SK-N-SH treated with all-trans-retinoic acid at 6 μM for 48 hours (cell line): ENCODE measurements around the gene PCSK1.
"Not testable (repeated sequence)": the region's sequence is repeated elsewhere in the genome, so short reads cannot be mapped to it uniquely, and the experiment has no call there.

Experiments used
- ATAC-seq: fragments of 200-7000 bp; cut with Tn5 transposase; 3 replicates; pipeline ENCODE4 v1.9.1; 2020; ENCODE audit warnings: mild to moderate bottlenecking, moderate library complexity
- BACH2 ChIP-seq: fragments of 250-450 bp; sonication (Bioruptor Pico); IDR thresholded peaks from 2 replicates; pipeline ENCODE4 v1.9.0; 2021; ENCODE audit warnings: mild to moderate bottlenecking, borderline replicate concordance
- CREB5 ChIP-seq: fragments of 250-450 bp; sonication (Bioruptor Pico); IDR thresholded peaks from 2 replicates; pipeline ENCODE4 v1.5.1; 2020; ENCODE audit warnings: low read depth, mild to moderate bottlenecking, moderate library complexity
- CSDC2 ChIP-seq: fragments of 250-450 bp; sonication (Bioruptor Pico); IDR thresholded peaks from 2 replicates; pipeline ENCODE4 v1.5.0; 2020; ENCODE audit warnings: mild to moderate bottlenecking, moderate library complexity
- CSRNP3 ChIP-seq: fragments of 250-450 bp; sonication (Bioruptor Pico); IDR thresholded peaks from 2 replicates; pipeline ENCODE4 v1.5.1; 2021; ENCODE audit warnings: mild to moderate bottlenecking, moderate library complexity
- ESRRG ChIP-seq: fragments of 250-450 bp; sonication (Bioruptor Pico); IDR thresholded peaks from 2 replicates; pipeline ENCODE4 v1.6.1; 2021; ENCODE audit warnings: mild to moderate bottlenecking
- GLIS3 ChIP-seq: fragments of 250-450 bp; sonication (Bioruptor Pico); IDR thresholded peaks from 2 replicates; pipeline ENCODE4 v1.5.0; 2020; ENCODE audit warnings: mild to moderate bottlenecking, moderate library complexity
- ISL1 ChIP-seq: fragments of 250-450 bp; sonication (Bioruptor Pico); IDR thresholded peaks from 2 replicates; pipeline ENCODE4 v2.1.2; 2022; ENCODE audit warnings: mild to moderate bottlenecking, moderate library complexity
- OSR1 ChIP-seq: fragments of 250-450 bp; sonication (Bioruptor Pico); IDR thresholded peaks from 2 replicates; pipeline ENCODE4 v1.8.0; 2022; ENCODE audit warnings: moderate library complexity, mild to moderate bottlenecking, inconsistent platforms
- PATZ1 ChIP-seq: fragments of 250-450 bp; sonication (Bioruptor Pico); IDR thresholded peaks from 2 replicates; pipeline ENCODE4 v1.8.0; 2020; ENCODE audit warnings: mild to moderate bottlenecking, moderate library complexity, borderline replicate concordance
- POU6F1 ChIP-seq: fragments of 250-450 bp; sonication (Bioruptor Pico); IDR thresholded peaks from 2 replicates; pipeline ENCODE4 v1.8.0; 2021; ENCODE audit warnings: low read depth, mild to moderate bottlenecking, moderate library complexity, borderline replicate concordance
- PPARA ChIP-seq: fragments of 250-450 bp; sonication (Bioruptor Pico); IDR thresholded peaks from 2 replicates; pipeline ENCODE4 v1.5.0; 2020; ENCODE audit warnings: mild to moderate bottlenecking, borderline replicate concordance
- RARB ChIP-seq: fragments of 250-450 bp; sonication (Bioruptor Pico); IDR thresholded peaks from 2 replicates; pipeline ENCODE4 v1.8.0; 2021; ENCODE audit warnings: mild to moderate bottlenecking, moderate library complexity
- SNAI2 ChIP-seq: fragments of 250-450 bp; sonication (Bioruptor Pico); IDR thresholded peaks from 2 replicates; pipeline ENCODE4 v1.5.0; 2020; ENCODE audit warnings: mild to moderate bottlenecking, moderate library complexity
- TCF4 ChIP-seq: fragments of 250-450 bp; sonication (Bioruptor Pico); IDR thresholded peaks from 2 replicates; pipeline ENCODE4 v1.8.0; 2021; ENCODE audit warnings: mild to moderate bottlenecking, moderate library complexity, borderline replicate concordance
- TOX ChIP-seq: fragments of 250-450 bp; sonication (Bioruptor Pico); IDR thresholded peaks from 2 replicates; pipeline ENCODE4 v1.8.0; 2021; ENCODE audit warnings: mild to moderate bottlenecking, moderate library complexity, borderline replicate concordance
- ZC3H10 ChIP-seq: fragments of 250-450 bp; sonication (Bioruptor Pico); IDR thresholded peaks from 2 replicates; pipeline ENCODE4 v1.5.1; 2021; ENCODE audit warnings: mild to moderate bottlenecking, moderate library complexity
- ZFP3 ChIP-seq: fragments of 250-450 bp; sonication (Bioruptor Pico); IDR thresholded peaks from 2 replicates; pipeline ENCODE4 v1.5.0; 2020; ENCODE audit warnings: mild to moderate bottlenecking, moderate library complexity
- ZFP30 ChIP-seq: fragments of 450-650 bp; formaldehyde crosslinking; IDR thresholded peaks from 2 replicates; pipeline ENCODE4 v1.5.0; 2022; ENCODE audit warnings: mild to moderate bottlenecking, moderate library complexity
- ZNF565 ChIP-seq: fragments of 450-650 bp; formaldehyde crosslinking; conservative IDR thresholded peaks from 2 replicates; pipeline ENCODE4 v1.5.0; 2020; ENCODE audit warnings: low read depth, mild to moderate bottlenecking, moderate library complexity
- ZNF70 ChIP-seq: fragments of 450-650 bp; formaldehyde crosslinking; IDR thresholded peaks from 2 replicates; pipeline ENCODE4 v1.5.0; 2020; ENCODE audit warnings: mild to moderate bottlenecking, moderate library complexity
- ZNF8 ChIP-seq: fragments of 450-650 bp; formaldehyde crosslinking; IDR thresholded peaks from 2 replicates; pipeline ENCODE4 v1.5.0; 2020; ENCODE audit warnings: mild to moderate bottlenecking, moderate library complexity

The PCSK1 gene

GRCh38 chr5:96374653-96375052 lies 58.4 kb downstream of the PCSK1 start:
- no peak for ATAC-seq
- TF ChIP-seq PPARA (CRISPR knock-in tag): no peak
- no peak for TF ChIP-seq SNAI2 (CRISPR knock-in tag)

- no peak for ATAC-seq
- no peak for TF ChIP-seq ESRRG
- no peak for TF ChIP-seq RARB
- no peak for TF ChIP-seq POU6F1 (CRISPR knock-in tag)
- no peak for TF ChIP-seq ISL1 (CRISPR knock-in tag)
- TF ChIP-seq TOX (CRISPR knock-in tag): no peak
- no peak for TF ChIP-seq PPARA (CRISPR knock-in tag)
- TF ChIP-seq SNAI2 (CRISPR knock-in tag): no peak
- no peak for TF ChIP-seq CSRNP3 (CRISPR knock-in tag)
- no peak for TF ChIP-seq ZFP30 (CRISPR knock-in tag)
- no peak for TF ChIP-seq CSDC2 (CRISPR knock-in tag)
- TF ChIP-seq GLIS3 (CRISPR knock-in tag): no peak
- TF ChIP-seq ZNF70: no peak
- no peak for TF ChIP-seq CREB5 (CRISPR knock-in tag)
- no peak for TF ChIP-seq ZNF8 (CRISPR knock-in tag)
Observed at GRCh38 chr5:96373381-96373733, 59.7 kb downstream of the PCSK1 start.

GRCh38 chr5:96372726-96373380 lies 60.2 kb downstream of the PCSK1 start:
- TF ChIP-seq OSR1 (CRISPR knock-in tag) (no peak), ZC3H10 (CRISPR knock-in tag) (no peak), CSRNP3 (CRISPR knock-in tag) (no peak), ZFP3 (CRISPR knock-in tag) (no peak), ZFP30 (CRISPR knock-in tag) (no peak)
- ATAC-seq: no peak

GRCh38 chr5:96370976-96371375 lies 62.1 kb downstream of the PCSK1 start:
- ATAC-seq: no peak
- TF ChIP-seq BACH2 (CRISPR knock-in tag) (no peak), ZNF8 (CRISPR knock-in tag) (no peak), OSR1 (CRISPR knock-in tag) (no peak), ISL1 (CRISPR knock-in tag) (no peak), TCF4 (CRISPR knock-in tag) (no peak), SNAI2 (CRISPR knock-in tag) (no peak), PATZ1 (CRISPR knock-in tag) (no peak), ZFP3 (CRISPR knock-in tag) (no peak), RARB (no peak), ZNF565 (CRISPR knock-in tag) (no peak), ZFP30 (CRISPR knock-in tag) (no peak)
- TF ChIP-seq, all 23 proteins: peak for 0

GRCh38 chr5:96367337-96367736 lies 65.7 kb downstream of the PCSK1 start:
- ATAC-seq: not testable (repeated sequence)
